ENCODE results near the gene INSYN2A.

- TF ChIP-seq REST (IDR thresholded peaks at IDR 0.05; ENCODE audit: insufficient read depth in 1 of 2, low read depth in 2 of 2, low read length in 2 of 2): no peak
- no peak for TF ChIP-seq SIN3A (IDR thresholded peaks at IDR 0.05; ENCODE audit: borderline replicate concordance, insufficient read depth, low read length)
Observed at GRCh38 chr10:127161482-127161881, 34.9 kb downstream of the INSYN2A start.

Data from PFSK-1 (cell line).